ENCODE results near the gene PRDM15. TPM values are rescaled to one million over a fixed set of nuclear protein-coding genes. Genes with fewer than 3 reads are reported as not detected.

PRDM15 gene
- total RNA-seq, 2 experiments from 2014 or later, result 19.7 to 30.2 TPM

- Histone ChIP-seq H3K9me2 (ENCODE audit: insufficient read depth, low read length) (no peaks in the 10 kb centered on the region), H2AFZ (ENCODE audit: low read length) (no peak overlapping the region), H3K4me1 (ENCODE audit: insufficient read depth, low read length, poor library complexity, severe bottlenecking) (no peaks in the 10 kb centered on the region), H3K9me3 (ENCODE audit: low read length) (no peaks in the 10 kb centered on the region), H3K27ac (ENCODE audit: low read depth, low read length, poor library complexity, severe bottlenecking) (no peak overlapping the region), H3K79me2 (ENCODE audit: insufficient read depth, low read depth, low read length) (no peaks in the 10 kb centered on the region), H3K36me3 (ENCODE audit: insufficient read depth, low read length) (no peaks in the 10 kb centered on the region), H4K20me1 (ENCODE audit: insufficient read depth, low read length) (no peaks in the 10 kb centered on the region), H3K4me2 (ENCODE audit: low read length) (no peak overlapping the region), H3K4me3 (ENCODE audit: low read depth, low read length, poor library complexity, severe bottlenecking) (no peak overlapping the region)
- POLR2A ChIA-PET, result no interaction called here
- intact Hi-C loops (cut with micrococcal nuclease; ENCODE audit: unreplicated experiment), result no loop called here
- BruUV-seq (replicated peaks), result no TSS peak
- CTCF ChIA-PET (ENCODE audit: unreplicated experiment), result no interaction called here
- TF ChIP-seq EZH2phosphoT487 (IDR thresholded peaks at IDR 0.05; ENCODE audit: borderline replicate concordance, low read depth, low read length) (no peak), CTCF (conservative IDR thresholded peaks at IDR 0.05; ENCODE audit: low read length) (no peak)
- DNase-seq (ENCODE audit: low spot score), result no peak
These were observed 23.8 kb upstream of the PRDM15 start for GRCh38 chr21:41902946-41903345.

GRCh38 chr21:41901782-41902181 lies 22.6 kb upstream of the PRDM15 start:
- CTCF ChIA-PET (ENCODE audit: unreplicated experiment), result no interaction called here
- POLR2A ChIA-PET, result interaction anchor here (0.8 kb wide), 1 partner anchor 22 kb away, joined by 5 read pairs; no protein-coding TSS in a partner anchor

DNA sequence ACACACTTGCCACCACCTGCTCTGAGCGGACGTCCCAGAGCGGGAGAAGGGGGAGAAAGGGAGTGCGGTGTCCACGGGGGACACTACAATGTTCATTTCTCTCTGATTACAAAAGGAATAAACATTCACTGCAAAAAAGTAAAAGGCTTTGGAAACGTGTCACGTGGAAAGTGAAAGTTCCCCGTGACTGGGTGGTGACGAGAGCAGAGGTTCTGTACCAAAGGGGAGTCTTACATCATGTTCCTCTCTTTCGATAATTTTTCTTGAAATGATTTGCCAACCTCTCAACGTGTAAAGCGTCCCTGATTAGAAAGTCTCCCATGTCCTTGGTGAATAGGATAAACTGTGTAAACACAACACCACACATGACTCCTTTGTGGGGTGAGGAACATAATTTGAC lies 22.0 kb upstream of the PRDM15 start:
- H3K79me2 ChIP-seq (ENCODE audit: insufficient read depth, low read depth, low read length), result no peaks in the 10 kb centered on the region
- no peaks in the 10 kb centered on the region for H3K9me3 ChIP-seq (ENCODE audit: low read length)
- no peak overlapping the region for H2AFZ ChIP-seq (ENCODE audit: low read length)
- no peaks in the 10 kb centered on the region for H3K36me3 ChIP-seq (ENCODE audit: insufficient read depth, low read length)
- no peak overlapping the region for H3K27ac ChIP-seq (ENCODE audit: low read depth, low read length, poor library complexity, severe bottlenecking)
- DNase-seq (ENCODE audit: low spot score), result no peak
- TF ChIP-seq EZH2phosphoT487 (IDR thresholded peaks at IDR 0.05; ENCODE audit: borderline replicate concordance, low read depth, low read length), result no peak
- TF ChIP-seq CTCF (conservative IDR thresholded peaks at IDR 0.05; ENCODE audit: low read length), result no peak
- BruUV-seq (replicated peaks), result no TSS peak
- intact Hi-C loops (cut with micrococcal nuclease; ENCODE audit: unreplicated experiment), result no loop called here
- H3K4me1 ChIP-seq (ENCODE audit: insufficient read depth, low read length, poor library complexity, severe bottlenecking), result peaks cover under 1% of the 10 kb centered on the region
- ChIA-PET POLR2A (no interaction called here), CTCF (ENCODE audit: unreplicated experiment) (no interaction called here)
- no peak overlapping the region for H3K4me3 ChIP-seq (ENCODE audit: low read depth, low read length, poor library complexity, severe bottlenecking)
- H4K20me1 ChIP-seq (ENCODE audit: insufficient read depth, low read length), result no peaks in the 10 kb centered on the region
- H3K4me2 ChIP-seq (ENCODE audit: low read length), result no peak overlapping the region
- H3K9me2 ChIP-seq (ENCODE audit: insufficient read depth, low read length), result no peaks in the 10 kb centered on the region

More at GRCh38 chr21:41901782-41902181, 22.6 kb upstream of the PRDM15 start:
- no peak overlapping the region for H3K4me3 ChIP-seq (ENCODE audit: low read depth, low read length, poor library complexity, severe bottlenecking)
- H3K9me2 ChIP-seq (ENCODE audit: insufficient read depth, low read length), result no peaks in the 10 kb centered on the region
- no TSS peak for BruUV-seq (replicated peaks)
- no peak overlapping the region for H3K4me2 ChIP-seq (ENCODE audit: low read length)
- DNase-seq (ENCODE audit: low spot score), result no peak
- H3K9me3 ChIP-seq (ENCODE audit: low read length), result no peaks in the 10 kb centered on the region
- H3K27ac ChIP-seq (ENCODE audit: low read depth, low read length, poor library complexity, severe bottlenecking), result no peak overlapping the region
- no peaks in the 10 kb centered on the region for H4K20me1 ChIP-seq (ENCODE audit: insufficient read depth, low read length)
- TF ChIP-seq CTCF (conservative IDR thresholded peaks at IDR 0.05; ENCODE audit: low read length), result no peak
- no peak for TF ChIP-seq EZH2phosphoT487 (IDR thresholded peaks at IDR 0.05; ENCODE audit: borderline replicate concordance, low read depth, low read length)
- no peaks in the 10 kb centered on the region for H3K79me2 ChIP-seq (ENCODE audit: insufficient read depth, low read depth, low read length)
- no peaks in the 10 kb centered on the region for H3K36me3 ChIP-seq (ENCODE audit: insufficient read depth, low read length)
- intact Hi-C loops (cut with micrococcal nuclease; ENCODE audit: unreplicated experiment), result no loop called here
- H3K4me1 ChIP-seq (ENCODE audit: insufficient read depth, low read length, poor library complexity, severe bottlenecking), result no peaks in the 10 kb centered on the region
- H2AFZ ChIP-seq (ENCODE audit: low read length), result no peak overlapping the region
